Tibial nerve (tissue), 4 donors: Measurements from ENCODE around the gene TOX2. TPM values are rescaled to one million over a fixed set of nuclear protein-coding genes. Genes with fewer than 3 reads are reported as not detected.

Experiments
- DNase-seq, 2 donors: peaks; one replicate each; pipeline ENCODE4 v3.0.0-alpha.2; 2019; ENCODE audit warnings: low spot score in 2 of 2
- H3K27ac ChIP-seq, 4 donors: fragments of 200-600 bp; sonication (generic) in 3 of 4; one replicate each; pipeline ENCODE4 v1.5.1; 2017 to 2019; ENCODE audit warnings: mild to moderate bottlenecking in 1 of 4
- H3K27me3 ChIP-seq, 2 donors: fragments of 200-600 bp; sonication (generic) in 1 of 2; one replicate each; pipeline versions ENCODE4 v1.5.1 to v1.6.0; 2017 to 2019
- H3K36me3 ChIP-seq, 3 donors: fragments of 200-600 bp; sonication (generic); one replicate each; pipeline ENCODE4 v1.5.1; 2018 to 2019
- H3K4me1 ChIP-seq, 4 donors: fragments of 200-600 bp; sonication (generic) in 3 of 4; one replicate each; pipeline ENCODE4 v1.5.1; 2017 to 2019
- H3K4me3 ChIP-seq, 4 donors: fragments of 200-600 bp; sonication (generic) in 3 of 4; one replicate each; pipeline ENCODE4 v1.5.1; 2017 to 2019; ENCODE audit warnings: mild to moderate bottlenecking in 1 of 4, moderate library complexity in 1 of 4
- H3K9me3 ChIP-seq, 4 donors: fragments of 200-600 bp; sonication (generic) in 3 of 4; one replicate each; pipeline ENCODE4 v1.5.1; 2017 to 2019
- EP300 ChIP-seq, 2 donors: sonication (generic); formaldehyde crosslinking; IDR thresholded peaks; one replicate each; pipeline ENCODE4 v1.6.1; 2017; ENCODE audit warnings: antibody characterized with exemption in 2 of 2, mild to moderate bottlenecking in 1 of 2
- POLR2A ChIP-seq, 2 donors: fragments of 450-650 bp; IDR thresholded peaks; one replicate each; pipeline ENCODE4 v1.6.1; 2017; ENCODE audit warnings: antibody characterized with exemption in 2 of 2, mild to moderate bottlenecking in 2 of 2, moderate library complexity in 2 of 2
- WGBS, 2 donors: methylation state at CpG; one replicate each; pipeline ENCODE4 v1.1.5; 2018; 5-methylcytosine and 5-hydroxymethylcytosine counted together
- total RNA-seq, 4 donors: library from RNA; depleted of rRNA; stranded (reverse); fragments of >200 nt; gene quantifications; one replicate each; pipeline ENCODE4 v1.1.0, GENCODE V29; 2016
- TF ChIP-seq, protein P1 (sequence below), 5 experiments: fragments of 200-600 bp in 3 of 5; fragments of 450-650 bp in 2 of 5; sonication (generic) in 3 of 5; IDR thresholded peaks; one replicate each; pipeline ENCODE4 v1.5.1; 2016 to 2019; ENCODE audit warnings: antibody characterized with exemption in 5 of 5, mild to moderate bottlenecking in 3 of 5, moderate library complexity in 2 of 5

Gene TOX2
- total RNA-seq, 4 donors from 2014 or later: 1.3 to 3.3 (median 1.9) TPM

GRCh38 chr20:44027343-44028002, 112.8 kb downstream of the TOX2 start:
- H3K27me3 ChIP-seq: no peaks in the 10 kb centered on the region
- DNase-seq: no peak
- TF ChIP-seq, protein P1, sequence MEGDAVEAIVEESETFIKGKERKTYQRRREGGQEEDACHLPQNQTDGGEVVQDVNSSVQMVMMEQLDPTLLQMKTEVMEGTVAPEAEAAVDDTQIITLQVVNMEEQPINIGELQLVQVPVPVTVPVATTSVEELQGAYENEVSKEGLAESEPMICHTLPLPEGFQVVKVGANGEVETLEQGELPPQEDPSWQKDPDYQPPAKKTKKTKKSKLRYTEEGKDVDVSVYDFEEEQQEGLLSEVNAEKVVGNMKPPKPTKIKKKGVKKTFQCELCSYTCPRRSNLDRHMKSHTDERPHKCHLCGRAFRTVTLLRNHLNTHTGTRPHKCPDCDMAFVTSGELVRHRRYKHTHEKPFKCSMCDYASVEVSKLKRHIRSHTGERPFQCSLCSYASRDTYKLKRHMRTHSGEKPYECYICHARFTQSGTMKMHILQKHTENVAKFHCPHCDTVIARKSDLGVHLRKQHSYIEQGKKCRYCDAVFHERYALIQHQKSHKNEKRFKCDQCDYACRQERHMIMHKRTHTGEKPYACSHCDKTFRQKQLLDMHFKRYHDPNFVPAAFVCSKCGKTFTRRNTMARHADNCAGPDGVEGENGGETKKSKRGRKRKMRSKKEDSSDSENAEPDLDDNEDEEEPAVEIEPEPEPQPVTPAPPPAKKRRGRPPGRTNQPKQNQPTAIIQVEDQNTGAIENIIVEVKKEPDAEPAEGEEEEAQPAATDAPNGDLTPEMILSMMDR (IDR thresholded peaks at IDR 0.05): no peak
- TF ChIP-seq POLR2A (IDR thresholded peaks at IDR 0.05) (no peak), EP300 (IDR thresholded peaks at IDR 0.05) (no peak)
- H3K4me3 ChIP-seq: no peak overlapping the region
- H3K4me1 ChIP-seq: no peaks in the 10 kb centered on the region
- no peak overlapping the region for H3K27ac ChIP-seq
- H3K36me3 ChIP-seq: no peaks in the 10 kb centered on the region
- 75 to 85% methylated on average over 9 to 11 of the region's 11 CpGs for WGBS, 2 donors
- H3K9me3 ChIP-seq: no peaks in the 10 kb centered on the region

- H3K27ac ChIP-seq: no peak overlapping the region
- no peaks in the 10 kb centered on the region for H3K36me3 ChIP-seq
- H3K27me3 ChIP-seq: no peaks in the 10 kb centered on the region
- no peak for DNase-seq
- H3K4me3 ChIP-seq: no peak overlapping the region
- 76 to 78% methylated on average over 7 of the region's 7 CpGs for WGBS, 2 donors
- H3K4me1 ChIP-seq: no peaks in the 10 kb centered on the region
- TF ChIP-seq EP300 (IDR thresholded peaks at IDR 0.05) (no peak), POLR2A (IDR thresholded peaks at IDR 0.05) (no peak)
- TF ChIP-seq, protein P1 (IDR thresholded peaks at IDR 0.05): no peak
- H3K9me3 ChIP-seq: no peaks in the 10 kb centered on the region
Observed at GRCh38 chr20:44028003-44028730, 113.5 kb downstream of the TOX2 start.

DNA sequence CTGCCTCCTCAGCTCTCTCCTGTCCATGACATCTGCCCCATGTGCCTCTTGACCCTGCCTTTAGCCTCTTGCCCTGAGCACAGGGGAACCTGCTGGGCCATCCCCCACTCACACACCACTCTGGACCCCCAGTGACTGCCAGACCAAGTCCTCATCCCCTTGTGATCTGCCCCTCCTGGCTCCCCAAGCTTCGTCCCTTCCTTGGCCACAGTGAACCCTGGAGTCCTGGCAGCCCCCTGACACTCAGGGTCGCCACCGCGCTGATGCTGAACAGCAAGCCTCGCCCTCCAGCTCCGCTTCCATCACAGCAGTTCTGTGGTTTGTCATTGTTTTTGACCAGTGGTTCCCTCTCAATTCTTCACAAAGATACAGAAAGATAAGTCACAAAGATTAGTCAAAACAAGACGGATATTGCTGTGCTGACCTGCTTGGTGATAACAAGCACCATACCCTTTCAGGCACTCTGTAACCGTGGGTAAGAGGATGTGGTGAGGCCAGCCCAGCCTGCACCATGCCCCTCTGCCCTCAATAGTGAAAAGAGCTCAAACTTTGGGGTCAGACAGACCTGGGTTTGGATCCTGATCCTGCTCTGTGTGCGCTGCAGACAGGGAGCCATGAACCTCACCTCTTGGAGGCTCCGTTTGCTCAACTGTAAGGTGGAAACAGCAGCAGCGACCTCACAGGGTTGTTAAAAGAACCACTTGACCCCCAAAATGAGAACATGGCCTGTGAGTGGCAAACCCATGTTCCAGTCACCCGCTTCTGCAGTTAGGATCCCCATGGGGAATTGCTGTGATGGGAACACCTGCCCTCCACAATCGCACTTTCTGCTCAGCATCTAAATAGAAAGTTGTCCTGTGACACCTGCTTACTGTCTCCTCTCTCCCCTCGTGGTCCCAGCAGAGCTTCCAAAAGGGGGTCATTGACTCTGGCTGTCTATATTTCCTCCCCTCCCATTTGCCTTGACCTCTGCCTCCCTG, 114.5 kb downstream of the TOX2 start:
- Histone ChIP-seq H3K36me3 (no peaks in the 10 kb centered on the region), H3K27me3 (no peaks in the 10 kb centered on the region), H3K27ac (no peak overlapping the region), H3K9me3 (no peaks in the 10 kb centered on the region), H3K4me3 (no peak overlapping the region), H3K4me1 (no peaks in the 10 kb centered on the region)
- DNase-seq: no peak
- 65 to 70% methylated on average over 14 of the region's 14 CpGs for WGBS, 2 donors
- TF ChIP-seq, protein P1 (IDR thresholded peaks at IDR 0.05): no peak
- TF ChIP-seq POLR2A (IDR thresholded peaks at IDR 0.05) (no peak), EP300 (IDR thresholded peaks at IDR 0.05) (no peak)

- no peaks in the 10 kb centered on the region for H3K27me3 ChIP-seq
- DNase-seq: no peak
- no peaks in the 10 kb centered on the region for H3K9me3 ChIP-seq
- H3K4me3 ChIP-seq: no peak overlapping the region
- no peaks in the 10 kb centered on the region for H3K4me1 ChIP-seq
- H3K36me3 ChIP-seq: no peaks in the 10 kb centered on the region
- 80 to 85% methylated on average over 4 of the region's 4 CpGs for WGBS, 2 donors
- TF ChIP-seq, protein P1 (IDR thresholded peaks at IDR 0.05): no peak
- TF ChIP-seq POLR2A (IDR thresholded peaks at IDR 0.05) (no peak), EP300 (IDR thresholded peaks at IDR 0.05) (no peak)
- no peak overlapping the region for H3K27ac ChIP-seq
Observed at GRCh38 chr20:44029848-44030230, 115.2 kb downstream of the TOX2 start.
